D721Med (cell line): Measurements from ENCODE around the gene TMX4.
"Not testable (repeated sequence)": the region's sequence is repeated elsewhere in the genome, so short reads cannot be mapped to it uniquely, and the experiment has no call there.

Source experiments
- DNase-seq: peaks from one replicate; pipeline ENCODE4 v3.0.0; 2011; ENCODE audit warnings: low spot score; ENCODE audit not compliant: insufficient read length
- FAIRE-seq: peaks from 2 replicates; lab custom pipeline; 2011; peaks lifted over from hg19 to GRCh38; lab: Jason Lieb, UNC
- TF ChIP-seq, protein P1 (sequence below): IDR thresholded peaks from 2 replicates; pipeline ENCODE4 v1.5.1; 2012; ENCODE audit warnings: mild to moderate bottlenecking, control low read depth; ENCODE audit not compliant: insufficient read depth; ENCODE audit errors: missing control alignments

The TMX4 gene

GRCh38 chr20:8036771-8037170 lies 17.2 kb upstream of the TMX4 start:
- TF ChIP-seq, protein P1, sequence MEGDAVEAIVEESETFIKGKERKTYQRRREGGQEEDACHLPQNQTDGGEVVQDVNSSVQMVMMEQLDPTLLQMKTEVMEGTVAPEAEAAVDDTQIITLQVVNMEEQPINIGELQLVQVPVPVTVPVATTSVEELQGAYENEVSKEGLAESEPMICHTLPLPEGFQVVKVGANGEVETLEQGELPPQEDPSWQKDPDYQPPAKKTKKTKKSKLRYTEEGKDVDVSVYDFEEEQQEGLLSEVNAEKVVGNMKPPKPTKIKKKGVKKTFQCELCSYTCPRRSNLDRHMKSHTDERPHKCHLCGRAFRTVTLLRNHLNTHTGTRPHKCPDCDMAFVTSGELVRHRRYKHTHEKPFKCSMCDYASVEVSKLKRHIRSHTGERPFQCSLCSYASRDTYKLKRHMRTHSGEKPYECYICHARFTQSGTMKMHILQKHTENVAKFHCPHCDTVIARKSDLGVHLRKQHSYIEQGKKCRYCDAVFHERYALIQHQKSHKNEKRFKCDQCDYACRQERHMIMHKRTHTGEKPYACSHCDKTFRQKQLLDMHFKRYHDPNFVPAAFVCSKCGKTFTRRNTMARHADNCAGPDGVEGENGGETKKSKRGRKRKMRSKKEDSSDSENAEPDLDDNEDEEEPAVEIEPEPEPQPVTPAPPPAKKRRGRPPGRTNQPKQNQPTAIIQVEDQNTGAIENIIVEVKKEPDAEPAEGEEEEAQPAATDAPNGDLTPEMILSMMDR = no peak
- DNase-seq (no peak), FAIRE-seq (no peak)

- no peak for FAIRE-seq
- DNase-seq = no peak
- TF ChIP-seq, protein P1 = no peak
These were observed 13.7 kb upstream of the TMX4 start for GRCh38 chr20:8033151-8033841.

- TF ChIP-seq, protein P1 = no peak
- FAIRE-seq (no peak), DNase-seq (no peak)
These were observed 12.9 kb upstream of the TMX4 start for GRCh38 chr20:8032499-8032898.

- FAIRE-seq, DNase-seq: not testable (repeated sequence)
These were observed 12.0 kb upstream of the TMX4 start for GRCh38 chr20:8031539-8031938.

DNA sequence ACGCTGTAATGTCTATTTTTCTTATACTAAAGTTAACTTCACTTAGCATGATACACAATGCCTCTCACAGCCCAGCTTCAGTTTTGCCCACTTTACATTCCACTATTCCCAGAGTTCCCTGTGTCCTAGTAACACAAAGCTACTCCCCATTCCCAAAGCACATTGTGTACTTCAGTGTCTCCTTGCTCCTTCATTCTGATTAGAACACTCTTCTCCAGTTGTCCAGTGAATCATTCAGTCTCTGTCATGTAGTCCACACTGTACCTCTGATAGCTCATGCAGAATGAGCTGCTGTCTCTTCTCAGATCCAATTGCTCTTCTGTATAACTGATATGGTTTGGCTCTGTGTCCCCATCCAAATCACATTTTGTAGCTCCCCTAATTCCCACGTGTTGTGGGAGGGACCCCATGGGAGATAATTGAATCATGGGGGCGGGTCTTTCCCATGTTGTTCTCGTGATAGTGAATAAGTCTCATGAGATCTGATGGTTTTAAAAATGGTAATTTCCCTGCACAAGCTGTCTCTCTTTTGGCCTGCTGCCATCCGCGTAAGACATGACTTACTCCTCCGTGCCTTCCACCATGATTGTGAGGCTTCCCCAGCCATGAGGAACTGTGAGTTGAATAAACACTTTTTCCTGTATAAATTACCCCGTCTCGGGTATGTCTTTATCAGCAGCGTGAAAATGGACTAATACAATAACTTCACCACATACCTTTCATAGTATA lies 2.1 kb upstream of the TMX4 start:
- TF ChIP-seq, protein P1 = no peak
- DNase-seq = no peak
- FAIRE-seq = no peak

DNA sequence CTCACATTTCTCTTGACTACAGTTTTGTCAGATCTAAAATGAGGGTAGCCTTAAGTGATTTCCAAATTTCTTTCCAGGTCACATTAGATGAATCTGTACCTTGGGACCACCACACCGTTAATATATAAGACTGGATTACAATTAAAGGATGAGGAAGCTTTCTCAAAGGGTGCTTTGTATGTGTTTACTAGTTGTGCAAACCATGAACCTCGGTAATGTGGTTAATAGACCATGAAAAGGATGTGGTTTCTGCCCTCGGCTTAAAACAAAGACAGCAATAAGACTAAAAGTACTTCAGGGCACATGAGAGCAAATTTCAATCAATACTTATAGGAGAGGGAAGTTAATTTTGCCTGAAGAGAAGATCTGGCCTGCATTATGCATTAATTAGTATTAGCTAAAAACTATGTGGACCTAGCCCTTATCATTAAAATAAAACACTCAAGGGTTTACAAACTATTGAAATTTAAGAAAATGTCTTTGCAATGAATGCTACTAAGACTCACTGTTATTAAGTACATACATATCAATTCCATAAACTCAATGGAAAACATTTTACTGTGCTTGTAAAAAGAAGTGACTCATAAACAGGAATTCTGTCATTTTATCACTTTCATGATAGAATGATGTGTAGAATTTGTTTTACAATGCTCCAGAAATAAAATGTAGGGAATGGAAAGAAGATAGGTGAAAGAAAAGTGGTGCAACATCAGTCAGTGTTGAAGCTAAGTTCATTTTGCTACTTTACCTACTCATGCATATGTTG lies 936 bp upstream of the TMX4 start:
- TF ChIP-seq, protein P1 = no peak
- FAIRE-seq (no peak), DNase-seq (no peak)

DNA sequence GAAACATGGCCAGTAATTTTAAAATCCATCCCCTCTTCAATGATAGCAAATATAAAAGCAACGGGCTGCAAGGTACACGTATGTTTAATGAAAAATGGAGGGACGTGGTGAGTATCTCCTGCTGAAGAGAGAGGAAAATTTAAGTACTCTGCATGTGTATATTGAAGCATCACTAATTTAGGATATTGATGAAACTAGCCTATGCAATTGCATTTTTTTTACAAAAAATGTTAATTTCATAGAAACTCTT lies 362 bp upstream of the TMX4 start:
- FAIRE-seq (no peak), DNase-seq (no peak)
- TF ChIP-seq, protein P1 = no peak
